ENCODE results near the gene SMARCB1.
A peak's percentile ranks its signal among the peaks of the same experiment; 100 is the strongest.

Gene SMARCB1

DNA sequence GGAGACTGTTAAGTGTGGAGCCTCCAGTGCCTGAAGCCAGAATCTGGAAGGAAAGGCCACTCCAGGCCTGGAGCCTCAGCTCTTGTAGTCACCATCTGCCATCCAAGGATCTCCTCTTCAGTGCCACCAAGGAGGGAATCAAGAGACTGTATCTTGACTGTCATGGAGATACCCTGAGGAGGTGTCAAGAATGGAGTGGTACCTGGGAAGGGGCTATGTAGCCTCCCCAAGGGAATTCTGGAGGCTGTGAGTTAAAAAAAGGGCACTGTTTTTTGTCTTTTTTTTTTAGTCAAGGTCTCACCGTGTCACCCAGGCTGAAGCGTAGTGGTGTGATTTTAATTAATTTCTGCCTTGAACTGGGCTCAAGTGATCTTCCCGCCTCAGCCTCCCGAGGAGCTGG is 27.2 kb upstream of the SMARCB1 start:
- H3K4me3 ChIP-seq (replicated peaks; ENCODE audit: low read depth, low read length), result no peak overlapping the region
- DNase-seq (ENCODE audit: extremely low read depth, low read depth), result no peak
- TF ChIP-seq, protein P1, sequence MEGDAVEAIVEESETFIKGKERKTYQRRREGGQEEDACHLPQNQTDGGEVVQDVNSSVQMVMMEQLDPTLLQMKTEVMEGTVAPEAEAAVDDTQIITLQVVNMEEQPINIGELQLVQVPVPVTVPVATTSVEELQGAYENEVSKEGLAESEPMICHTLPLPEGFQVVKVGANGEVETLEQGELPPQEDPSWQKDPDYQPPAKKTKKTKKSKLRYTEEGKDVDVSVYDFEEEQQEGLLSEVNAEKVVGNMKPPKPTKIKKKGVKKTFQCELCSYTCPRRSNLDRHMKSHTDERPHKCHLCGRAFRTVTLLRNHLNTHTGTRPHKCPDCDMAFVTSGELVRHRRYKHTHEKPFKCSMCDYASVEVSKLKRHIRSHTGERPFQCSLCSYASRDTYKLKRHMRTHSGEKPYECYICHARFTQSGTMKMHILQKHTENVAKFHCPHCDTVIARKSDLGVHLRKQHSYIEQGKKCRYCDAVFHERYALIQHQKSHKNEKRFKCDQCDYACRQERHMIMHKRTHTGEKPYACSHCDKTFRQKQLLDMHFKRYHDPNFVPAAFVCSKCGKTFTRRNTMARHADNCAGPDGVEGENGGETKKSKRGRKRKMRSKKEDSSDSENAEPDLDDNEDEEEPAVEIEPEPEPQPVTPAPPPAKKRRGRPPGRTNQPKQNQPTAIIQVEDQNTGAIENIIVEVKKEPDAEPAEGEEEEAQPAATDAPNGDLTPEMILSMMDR (IDR thresholded peaks at IDR 0.05; ENCODE audit: low read depth, low read length, missing control alignments), result no peak

DNA sequence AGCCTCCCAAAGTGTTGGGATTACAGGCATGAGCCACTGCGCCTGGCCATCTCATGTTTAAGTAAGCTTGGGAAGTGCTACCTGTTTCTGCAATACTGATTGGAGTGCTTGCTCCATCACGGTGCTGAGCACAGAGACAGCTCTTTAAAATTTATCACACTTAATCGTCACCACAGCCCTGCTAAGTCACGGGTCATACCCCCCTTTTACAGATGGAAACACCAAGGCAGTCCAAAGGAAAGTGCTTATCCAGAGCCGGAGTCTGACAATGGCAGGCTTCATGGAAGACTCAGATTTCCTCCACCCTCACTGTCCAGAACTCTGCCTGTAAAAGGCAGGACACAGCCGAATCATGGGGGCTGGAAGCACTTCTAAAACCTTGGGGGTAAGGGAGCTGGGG is 26.7 kb upstream of the SMARCB1 start:
- DNase-seq (ENCODE audit: extremely low read depth, low read depth), result no peak
- no peak overlapping the region for H3K4me3 ChIP-seq (replicated peaks; ENCODE audit: low read depth, low read length)
- TF ChIP-seq, protein P1 (IDR thresholded peaks at IDR 0.05; ENCODE audit: low read depth, low read length, missing control alignments), result no peak

DNA sequence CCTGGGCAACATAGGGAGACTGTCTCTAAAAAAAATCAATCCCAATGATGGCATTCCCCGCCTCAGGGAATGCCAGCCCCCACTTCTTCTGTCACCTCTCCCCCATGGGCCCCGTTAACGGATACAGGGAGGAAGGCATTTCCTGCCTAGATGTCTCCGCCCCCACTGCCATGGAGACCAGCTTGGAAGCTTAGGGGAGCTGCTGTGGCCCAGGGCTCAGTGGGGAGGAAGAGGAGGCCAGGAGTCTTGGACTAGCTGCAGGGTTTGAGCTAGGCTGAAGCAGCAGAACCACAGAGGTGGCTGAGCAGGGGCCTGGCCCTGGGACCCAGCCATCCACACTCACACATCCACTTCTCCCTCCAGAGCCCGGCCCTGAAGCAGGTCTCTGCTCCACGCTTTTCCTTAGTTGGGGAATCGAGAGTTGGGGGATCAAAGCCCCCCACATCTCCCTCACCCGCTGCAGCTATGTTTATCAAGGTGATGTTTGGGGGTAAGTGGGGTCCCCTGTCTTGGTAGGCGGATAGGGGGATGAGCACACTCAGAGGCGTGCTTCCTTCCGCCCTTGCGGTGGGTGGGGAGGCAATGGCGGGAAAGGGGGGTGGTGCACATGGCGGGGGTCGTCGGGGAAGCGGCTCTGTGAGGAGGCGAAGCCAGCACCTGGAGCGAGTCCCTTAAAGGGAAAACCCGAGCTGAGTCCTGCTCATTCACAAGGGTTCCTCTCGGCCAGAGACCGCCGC is 23.8 kb upstream of the SMARCB1 start, which contains the start of gene C22orf15:
Gene C22orf15 (plus strand): TSS at position 149 of the 737 bp plus-strand sequence. CDS start 317 bp downstream, at position 466.
- H3K4me3 ChIP-seq (replicated peaks; ENCODE audit: low read depth, low read length), result peak within 1 kb of the TSS; percentile 25
- TF ChIP-seq, protein P1 (IDR thresholded peaks at IDR 0.05; ENCODE audit: low read depth, low read length, missing control alignments), result no peak
- no peak for DNase-seq (ENCODE audit: extremely low read depth, low read depth)

DNA sequence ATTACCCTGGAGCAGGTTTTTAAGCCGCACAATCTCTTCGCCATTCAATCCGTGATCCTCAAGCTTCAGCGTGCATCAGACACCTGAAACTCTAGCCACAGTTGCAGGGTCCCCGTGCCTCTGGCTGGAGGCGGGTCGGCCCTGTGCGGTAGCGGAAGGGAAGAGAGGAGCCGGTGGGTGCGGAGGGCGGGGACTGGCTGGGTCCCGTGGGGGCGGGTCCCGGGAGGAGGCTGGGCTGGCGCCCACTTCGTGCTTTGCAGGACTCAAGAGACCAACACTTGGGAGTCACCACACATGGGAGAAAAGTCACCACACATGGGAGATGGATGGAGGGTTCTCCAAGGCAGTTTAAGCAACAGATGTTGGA is 23.2 kb upstream of the SMARCB1 start:
- H3K4me3 ChIP-seq (replicated peaks; ENCODE audit: low read depth, low read length), result peak overlapping the region; percentile 25
- TF ChIP-seq, protein P1 (IDR thresholded peaks at IDR 0.05; ENCODE audit: low read depth, low read length, missing control alignments), result no peak
- no peak for DNase-seq (ENCODE audit: extremely low read depth, low read depth)

DNA sequence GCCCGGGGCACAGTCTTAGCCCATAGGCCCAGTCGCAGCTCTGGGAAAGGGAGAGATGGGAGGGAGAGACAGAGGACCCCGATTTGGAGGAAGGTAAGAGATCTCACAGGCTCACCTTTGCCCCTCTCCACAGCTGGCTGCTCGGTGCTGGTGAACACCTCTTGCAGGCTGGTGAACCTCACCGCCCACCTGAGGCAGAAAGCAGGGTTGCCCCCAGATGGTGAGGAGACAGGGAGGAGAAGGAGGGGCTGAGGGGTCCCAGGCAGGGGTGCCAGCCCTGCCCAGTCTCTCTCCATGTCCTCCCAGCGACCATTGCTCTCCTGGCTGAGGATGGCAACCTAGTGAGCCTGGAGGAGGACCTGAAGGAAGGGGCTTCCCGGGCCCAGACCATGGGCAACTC is 22.8 kb upstream of the SMARCB1 start:
- TF ChIP-seq, protein P1 (IDR thresholded peaks at IDR 0.05; ENCODE audit: low read depth, low read length, missing control alignments), result no peak
- no peak for DNase-seq (ENCODE audit: extremely low read depth, low read depth)
- H3K4me3 ChIP-seq (replicated peaks; ENCODE audit: low read depth, low read length), result peak overlapping the region; percentile 25

DNA sequence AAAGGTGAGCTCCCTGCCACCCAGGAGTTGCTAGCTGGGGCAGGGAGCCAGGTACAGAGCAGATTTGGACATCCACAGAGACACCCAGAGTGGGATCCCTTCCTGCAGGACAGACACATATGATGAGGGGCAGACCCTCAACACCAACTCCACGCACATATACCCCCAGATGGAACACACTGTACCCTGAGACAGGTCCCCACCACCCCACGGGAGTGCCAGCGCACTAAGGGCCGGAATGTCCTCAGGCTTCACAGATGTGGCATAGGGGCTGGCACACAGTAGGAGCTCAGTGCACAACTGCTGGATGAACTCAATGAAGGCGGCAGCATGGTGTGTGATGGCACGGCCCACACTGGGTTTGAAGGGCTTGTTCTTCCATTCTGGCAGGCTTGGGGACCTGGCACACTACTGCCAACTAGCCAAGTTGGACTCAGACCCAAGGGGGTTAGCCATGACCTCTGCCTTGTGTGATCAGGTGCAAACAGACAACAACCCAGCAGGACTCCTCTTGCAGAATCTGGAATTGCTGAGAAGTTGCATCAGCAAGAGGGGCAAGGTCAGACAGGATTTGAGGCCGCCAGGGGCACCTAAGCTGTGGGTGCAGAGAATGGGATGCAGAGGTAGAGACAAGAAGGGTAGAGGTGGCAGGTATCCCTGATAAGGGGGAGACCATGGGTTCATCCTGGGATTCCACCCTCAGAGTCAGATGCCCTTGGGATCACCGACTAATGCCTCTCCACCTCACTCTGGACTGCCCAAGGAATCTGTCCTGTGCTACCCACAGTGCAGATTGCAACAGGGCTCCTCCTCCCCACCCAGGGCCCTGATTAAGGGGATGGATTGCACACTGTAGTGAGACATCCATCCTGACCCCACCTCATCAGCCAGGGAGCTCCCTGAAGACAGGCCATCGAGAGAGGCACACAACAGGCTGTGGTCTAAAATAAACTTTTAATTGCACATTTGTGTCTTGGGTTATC is 21.6 kb upstream of the SMARCB1 start:
- TF ChIP-seq, protein P1 (IDR thresholded peaks at IDR 0.05; ENCODE audit: low read depth, low read length, missing control alignments), result no peak
- no peak for DNase-seq (ENCODE audit: extremely low read depth, low read depth)
- H3K4me3 ChIP-seq (replicated peaks; ENCODE audit: low read depth, low read length), result no peak overlapping the region

Data from HFF-Myc (cell line).